ENCODE data around the gene FOXA1. TPM values are rescaled to one million over a fixed set of nuclear protein-coding genes. Genes with fewer than 3 reads are reported as not detected.

Gene FOXA1
- total RNA-seq, 1 donor from 2014 or later: 30.5 TPM

DNA sequence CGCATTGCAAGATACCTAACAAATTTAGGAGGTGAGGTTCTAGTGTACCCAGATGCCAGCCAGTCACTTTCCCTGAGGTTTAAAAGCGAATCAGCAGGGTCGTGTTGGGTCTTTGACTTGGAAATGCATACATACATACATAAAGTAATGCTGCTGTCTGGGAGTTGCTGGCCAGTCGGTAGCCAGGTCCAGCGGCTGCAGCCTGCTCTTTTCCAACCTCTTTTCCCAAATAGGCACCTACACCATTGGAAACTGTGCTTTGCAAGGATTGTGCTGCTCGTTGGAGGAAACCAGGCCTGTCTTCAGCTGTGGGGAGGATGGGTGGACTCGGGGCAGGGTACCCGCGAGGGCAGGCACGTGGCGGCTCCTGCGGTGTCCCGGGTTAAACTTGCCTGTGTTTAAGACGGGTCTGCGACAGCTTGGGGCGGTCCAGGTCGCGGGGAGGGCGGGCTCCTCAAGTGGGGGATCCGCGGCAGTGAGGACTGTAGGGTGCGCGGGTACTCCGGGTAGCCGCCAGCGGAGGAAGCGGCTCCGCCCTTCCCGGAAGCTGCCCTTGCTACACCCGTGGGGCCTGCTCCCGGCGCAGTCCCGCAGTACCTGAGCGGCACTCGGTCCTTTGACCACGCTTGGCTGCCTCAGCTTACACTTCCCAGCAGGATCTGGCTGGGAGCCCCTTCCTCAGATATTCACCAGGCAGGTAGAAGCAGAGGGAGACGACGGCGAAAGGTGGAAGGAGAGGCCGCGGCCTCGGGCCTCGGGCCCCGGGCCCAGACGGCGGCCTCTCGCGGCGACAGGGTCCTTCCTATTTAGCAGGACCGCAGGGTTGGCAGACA lies 3.1 kb upstream of the FOXA1 start:
- Histone ChIP-seq H3K9me3 (no peaks in the 10 kb centered on the region), H3K27ac (peak overlapping the region; percentile 81), H3K4me1 (peaks cover 38% of the 10 kb centered on the region), H3K36me3 (no peaks in the 10 kb centered on the region), H3K27me3 (ENCODE audit: low read depth) (peaks cover 90% of the 10 kb centered on the region), H3K4me3 (peak overlapping the region; percentile 51)
- DNase-seq (peak; percentile 81), ATAC-seq (peak; percentile 72 to 76)
- no peak for TF ChIP-seq CTCF (IDR thresholded peaks at IDR 0.05)
- intact Hi-C loops (cut with DNase I): no loop called here

DNA sequence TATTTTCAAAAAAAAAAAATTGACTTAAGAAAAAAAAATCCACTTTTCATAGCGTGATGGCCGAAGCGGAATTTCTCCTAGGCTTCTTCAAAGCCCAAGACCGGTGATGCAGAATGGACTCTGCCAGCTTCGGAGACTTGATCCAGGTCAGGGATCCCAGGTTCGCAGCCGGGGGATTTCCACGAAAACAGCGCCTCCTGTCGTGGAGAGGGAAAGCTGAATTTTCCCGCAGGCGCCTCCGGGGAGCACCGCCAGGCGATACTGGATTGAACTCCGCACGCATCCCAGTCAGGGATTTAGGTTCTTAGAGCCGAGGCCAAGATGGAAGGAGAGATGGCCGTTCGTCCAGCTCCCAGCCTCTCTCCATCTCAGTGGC lies 2.5 kb upstream of the FOXA1 start:
- H3K9me3 ChIP-seq: no peaks in the 10 kb centered on the region
- peak; percentile 38 for TF ChIP-seq CTCF (IDR thresholded peaks at IDR 0.05)
- DNase-seq (no peak), ATAC-seq (peak; percentile 1 to 7)
- intact Hi-C loops (cut with DNase I): no loop called here
- peaks cover 38% of the 10 kb centered on the region for H3K4me1 ChIP-seq
- peaks cover 90% of the 10 kb centered on the region for H3K27me3 ChIP-seq (ENCODE audit: low read depth)
- peak overlapping the region; percentile 81 for H3K27ac ChIP-seq
- peak overlapping the region; percentile 51 for H3K4me3 ChIP-seq
- no peaks in the 10 kb centered on the region for H3K36me3 ChIP-seq

DNA sequence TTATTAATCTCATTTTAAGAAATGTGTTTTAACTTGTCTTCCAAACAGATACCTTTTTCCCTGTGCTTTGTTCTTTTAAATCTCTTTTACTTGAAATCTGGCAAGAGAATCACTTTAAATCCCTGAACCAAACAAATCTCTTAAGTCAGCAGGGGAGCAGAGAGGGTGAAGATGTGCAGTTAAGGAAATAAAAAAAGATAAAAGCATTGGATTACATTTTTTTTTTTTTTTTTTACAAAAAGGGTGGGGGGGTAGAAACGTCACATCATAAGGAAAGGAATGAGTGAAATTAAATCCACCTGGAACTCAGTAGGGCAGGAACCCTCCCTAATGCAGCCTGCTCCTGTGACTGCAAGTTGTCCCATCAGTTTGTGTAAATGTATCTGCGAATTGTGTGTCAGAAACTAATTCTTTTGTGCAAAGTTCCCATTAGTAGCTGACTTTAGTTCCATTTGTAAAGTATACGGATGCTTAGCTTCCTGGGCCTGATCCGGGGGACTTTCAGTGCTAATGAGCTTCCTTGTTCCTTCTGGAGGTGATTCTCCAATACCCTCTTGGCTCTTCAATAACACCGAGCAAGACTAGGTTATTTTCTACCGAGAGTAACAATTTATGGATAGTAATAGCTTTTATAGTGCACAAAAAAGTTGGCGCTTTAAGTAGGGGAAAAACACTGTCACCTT lies 1.9 kb upstream of the FOXA1 start:
- no peaks in the 10 kb centered on the region for H3K36me3 ChIP-seq
- DNase-seq (no peak), ATAC-seq (no peak)
- peaks cover 38% of the 10 kb centered on the region for H3K4me1 ChIP-seq
- no peaks in the 10 kb centered on the region for H3K9me3 ChIP-seq
- intact Hi-C loops (cut with DNase I): no loop called here
- H3K27me3 ChIP-seq (ENCODE audit: low read depth): peaks cover 92% of the 10 kb centered on the region
- TF ChIP-seq CTCF (IDR thresholded peaks at IDR 0.05): no peak
- H3K4me3 ChIP-seq: peak overlapping the region; percentile 60
- H3K27ac ChIP-seq: peak overlapping the region; percentile 15

DNA sequence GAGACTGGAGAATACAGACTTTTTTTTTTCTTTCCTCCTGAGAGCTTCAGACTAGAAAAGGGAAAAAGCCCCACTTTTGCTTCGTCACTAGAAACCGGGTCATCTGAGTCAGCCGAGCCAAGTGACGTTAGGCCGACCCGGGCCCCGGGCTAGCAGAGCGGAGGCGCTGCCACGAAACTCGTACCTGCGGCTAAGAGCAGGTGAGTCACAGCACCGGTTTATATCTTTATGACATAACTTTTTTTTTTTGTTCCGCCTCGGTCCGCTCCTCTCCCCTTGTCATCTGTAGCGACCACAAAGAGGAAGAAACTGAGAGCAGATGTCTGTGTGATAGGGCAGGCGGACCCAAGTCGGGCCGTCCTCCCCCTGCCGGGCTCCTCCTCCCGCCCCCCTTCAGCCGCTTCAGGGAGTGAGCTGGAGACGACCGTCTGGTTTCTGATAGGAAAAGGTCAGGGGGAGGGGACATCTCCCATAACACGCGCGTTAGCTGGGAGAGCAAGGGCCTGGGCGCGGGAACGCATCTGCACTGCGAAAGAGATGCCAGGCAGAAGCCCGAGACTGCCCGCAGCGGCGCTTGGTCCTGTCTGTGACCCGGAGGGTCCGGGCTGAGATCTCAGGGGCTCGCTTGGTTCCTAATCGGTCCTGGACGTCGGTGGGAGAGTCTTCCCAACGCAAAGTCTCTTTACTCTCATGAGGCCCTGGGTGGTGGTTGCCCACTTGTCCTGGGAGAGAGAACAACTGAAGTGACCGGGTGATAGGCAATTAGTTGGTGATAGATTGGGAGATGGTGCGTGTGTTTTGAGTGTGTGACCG lies 966 bp upstream of the FOXA1 start:
- TF ChIP-seq CTCF (IDR thresholded peaks at IDR 0.05): no peak
- Histone ChIP-seq H3K27me3 (ENCODE audit: low read depth) (peaks cover 92% of the 10 kb centered on the region), H3K9me3 (no peaks in the 10 kb centered on the region), H3K27ac (peak overlapping the region; percentile 92), H3K4me1 (peaks cover 38% of the 10 kb centered on the region), H3K4me3 (peak overlapping the region; percentile 60), H3K36me3 (no peaks in the 10 kb centered on the region)
- intact Hi-C loops (cut with DNase I): no loop called here
- ATAC-seq (peak; percentile 59 to 78), DNase-seq (peak; percentile 86)

- DNase-seq (peak; percentile 76), ATAC-seq (peak; percentile 16 to 47)
- H3K27me3 ChIP-seq (ENCODE audit: low read depth): peaks cover 92% of the 10 kb centered on the region
- H3K4me1 ChIP-seq: peaks cover 28% of the 10 kb centered on the region
- TF ChIP-seq CTCF (IDR thresholded peaks at IDR 0.05): peak; percentile 68
- intact Hi-C loops (cut with DNase I): loop anchor here (5.0 kb wide), 1 partner anchor 347 kb away; no protein-coding TSS in a partner anchor
- no peaks in the 10 kb centered on the region for H3K36me3 ChIP-seq
- no peaks in the 10 kb centered on the region for H3K9me3 ChIP-seq
- H3K27ac ChIP-seq: peak overlapping the region; percentile 82
- peak overlapping the region; percentile 60 for H3K4me3 ChIP-seq
These were observed 645 bp downstream of the FOXA1 start for GRCh38 chr14:37594238-37594970.

All from lower lobe of right lung (tissue), 2 donors.